Adrenal gland (tissue), 5 donors: ENCODE data around the gene FSTL5.

Experiments
- POLR2A ChIP-seq, 2 donors: fragments of 450-650 bp; IDR thresholded peaks; one replicate each; pipeline ENCODE4 v1.6.1; 2017; ENCODE audit warnings: antibody characterized with exemption in 2 of 2, mild to moderate bottlenecking in 2 of 2, moderate library complexity in 1 of 2
- TF ChIP-seq, protein P1 (sequence below), 6 experiments: fragments of 450-650 bp in 4 of 6; fragments of 200-600 bp in 2 of 6; sonication (generic) in 1 of 6; IDR thresholded peaks; 1 replicate in 5 of 6; 2 replicates in 1 of 6; pipeline versions ENCODE4 v1.5.1 to v1.8.0; 2016 to 2021; ENCODE audit warnings: antibody characterized with exemption in 6 of 6, mild to moderate bottlenecking in 2 of 6, moderate library complexity in 1 of 6
- donor health status: DM: no; HTN: no; CAD: no.

DNA sequence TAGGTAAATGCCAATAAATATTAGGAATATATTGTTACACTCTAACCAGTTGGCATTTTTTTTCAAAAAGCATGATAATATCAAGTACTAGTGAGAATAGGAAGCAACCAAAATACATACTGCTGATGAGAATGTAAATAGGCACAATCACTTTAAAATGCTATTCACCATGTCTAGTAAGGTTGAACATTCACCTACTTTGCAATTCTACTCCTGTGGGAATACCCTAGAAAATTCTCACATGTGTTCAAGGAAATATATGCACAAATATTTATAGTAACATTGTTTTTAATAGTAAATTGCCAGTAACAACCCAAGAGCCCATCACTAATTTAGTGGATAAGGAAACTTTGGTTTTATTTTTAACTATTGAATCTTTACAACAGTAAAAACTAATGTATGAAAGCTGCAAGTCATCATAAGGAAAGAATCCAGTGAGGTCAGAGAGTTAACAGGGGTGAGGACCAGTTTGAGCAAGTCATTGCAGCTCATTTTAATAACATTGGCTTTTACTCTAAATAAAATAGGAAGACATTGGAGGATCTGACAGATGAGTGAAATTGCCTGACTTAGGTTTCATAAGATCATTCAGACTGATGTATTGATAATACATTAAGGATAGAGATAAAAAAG is 23.6 kb downstream of the FSTL5 start:
- TF ChIP-seq, protein P1, sequence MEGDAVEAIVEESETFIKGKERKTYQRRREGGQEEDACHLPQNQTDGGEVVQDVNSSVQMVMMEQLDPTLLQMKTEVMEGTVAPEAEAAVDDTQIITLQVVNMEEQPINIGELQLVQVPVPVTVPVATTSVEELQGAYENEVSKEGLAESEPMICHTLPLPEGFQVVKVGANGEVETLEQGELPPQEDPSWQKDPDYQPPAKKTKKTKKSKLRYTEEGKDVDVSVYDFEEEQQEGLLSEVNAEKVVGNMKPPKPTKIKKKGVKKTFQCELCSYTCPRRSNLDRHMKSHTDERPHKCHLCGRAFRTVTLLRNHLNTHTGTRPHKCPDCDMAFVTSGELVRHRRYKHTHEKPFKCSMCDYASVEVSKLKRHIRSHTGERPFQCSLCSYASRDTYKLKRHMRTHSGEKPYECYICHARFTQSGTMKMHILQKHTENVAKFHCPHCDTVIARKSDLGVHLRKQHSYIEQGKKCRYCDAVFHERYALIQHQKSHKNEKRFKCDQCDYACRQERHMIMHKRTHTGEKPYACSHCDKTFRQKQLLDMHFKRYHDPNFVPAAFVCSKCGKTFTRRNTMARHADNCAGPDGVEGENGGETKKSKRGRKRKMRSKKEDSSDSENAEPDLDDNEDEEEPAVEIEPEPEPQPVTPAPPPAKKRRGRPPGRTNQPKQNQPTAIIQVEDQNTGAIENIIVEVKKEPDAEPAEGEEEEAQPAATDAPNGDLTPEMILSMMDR (IDR thresholded peaks at IDR 0.05) = no peak
- no peak for TF ChIP-seq POLR2A (IDR thresholded peaks at IDR 0.05)
